NCI-H1092 (cell line): Measurements from ENCODE around the gene SMARCD2.
A peak's percentile ranks its signal among the peaks of the same experiment; 100 is the strongest.

Experiments
- DNase-seq: peaks from one replicate; lab custom pipeline; 2025; lab: John Stamatoyannopoulos, UW

The SMARCD2 gene

GRCh38 chr17:63832014-63832413, 10.5 kb downstream of the SMARCD2 start:
- no peak for DNase-seq

GRCh38 chr17:63831505-63831904, 11.0 kb downstream of the SMARCD2 start:
- no peak for DNase-seq

- no peak for DNase-seq
Observed at GRCh38 chr17:63830904-63831491, 11.5 kb downstream of the SMARCD2 start.

- no peak for DNase-seq
Observed at GRCh38 chr17:63830278-63830677, 12.2 kb downstream of the SMARCD2 start.

GRCh38 chr17:63828936-63829335, 13.5 kb downstream of the SMARCD2 start:
- no peak for DNase-seq

GRCh38 chr17:63827801-63828221, 14.7 kb downstream of the SMARCD2 start:
- no peak for DNase-seq

GRCh38 chr17:63827002-63827800, 15.3 kb downstream of the SMARCD2 start, which contains the start of the genes FTSJ3 and PSMC5:
FTSJ3 (minus strand) TSS chr17:63827663; CDS start chr17:63826902, 761 bp downstream.
PSMC5 (plus strand) TSS chr17:63827431; CDS start chr17:63827491, 60 bp downstream.
- peak; percentile 92 for DNase-seq

- no peak for DNase-seq
Observed at GRCh38 chr17:63826468-63827001, 15.9 kb downstream of the SMARCD2 start.

- DNase-seq = no peak
Observed at GRCh38 chr17:63824362-63824761, 18.1 kb downstream of the SMARCD2 start.

GRCh38 chr17:63823659-63824331, 18.7 kb downstream of the SMARCD2 start:
- no peak for DNase-seq

GRCh38 chr17:63822537-63822936, 19.9 kb downstream of the SMARCD2 start:
- DNase-seq = no peak

GRCh38 chr17:63821804-63822203, 20.7 kb downstream of the SMARCD2 start:
- DNase-seq = no peak

GRCh38 chr17:63820963-63821561, 21.4 kb downstream of the SMARCD2 start:
- DNase-seq = no peak

- DNase-seq = no peak
Observed at GRCh38 chr17:63819585-63820537, 22.6 kb downstream of the SMARCD2 start.

- DNase-seq = no peak
Observed at GRCh38 chr17:63819131-63819530, 23.4 kb downstream of the SMARCD2 start.

- no peak for DNase-seq
Observed at GRCh38 chr17:63817736-63818385, 24.6 kb downstream of the SMARCD2 start.

GRCh38 chr17:63816669-63817068, 25.8 kb downstream of the SMARCD2 start:
- DNase-seq = no peak

- DNase-seq = no peak
Observed at GRCh38 chr17:63816123-63816522, 26.4 kb downstream of the SMARCD2 start.

- no peak for DNase-seq
Observed at GRCh38 chr17:63809970-63810369, 32.5 kb downstream of the SMARCD2 start.

- no peak for DNase-seq
Observed at GRCh38 chr17:63805591-63805990, 36.9 kb downstream of the SMARCD2 start.
